HUES6 (cell line): ENCODE data around the gene TMEM164.

Experiments
- H3K27ac ChIP-seq: 2 replicates; pipeline ENCODE4 v1.7.0; 2013; ENCODE audit warnings: low read depth, mild to moderate bottlenecking, low read length, inconsistent platforms
- H3K27me3 ChIP-seq: 2 replicates; pipeline ENCODE4 v1.6.1; 2013; ENCODE audit warnings: low read length; ENCODE audit not compliant: control insufficient read depth, insufficient read depth
- H3K36me3 ChIP-seq: 2 replicates; pipeline ENCODE4 v1.6.1; 2013; ENCODE audit warnings: low read length; ENCODE audit not compliant: control insufficient read depth, insufficient read depth
- H3K4me1 ChIP-seq: 2 replicates; pipeline ENCODE4 v1.6.1; 2013; ENCODE audit warnings: low read length; ENCODE audit not compliant: control insufficient read depth, insufficient read depth
- H3K4me3 ChIP-seq: 2 replicates; pipeline ENCODE4 v1.5.1; 2013; ENCODE audit warnings: low read depth, low read length
- H3K9ac ChIP-seq: one replicate; pipeline ENCODE4 v1.6.1; 2013; ENCODE audit warnings: mild to moderate bottlenecking, low read length
- H3K9me3 ChIP-seq: 2 replicates; pipeline ENCODE4 v1.6.1; 2013; ENCODE audit warnings: low read depth, low read length; ENCODE audit not compliant: control insufficient read depth, insufficient read depth

The TMEM164 gene

GRCh38 chrX:110051559-110051958, 48.6 kb downstream of the TMEM164 start:
- Histone ChIP-seq H3K27me3 (peaks cover 2% of the 10 kb centered on the region; the same call in 1 of the 2 replicates), H3K4me3 (no peak overlapping the region), H3K9ac (no peak overlapping the region), H3K4me1 (peaks cover 5% of the 10 kb centered on the region; the same call in 1 of the 2 replicates), H3K9me3 (no peaks in the 10 kb centered on the region), H3K27ac (no peak overlapping the region), H3K36me3 (no peaks in the 10 kb centered on the region)

DNA sequence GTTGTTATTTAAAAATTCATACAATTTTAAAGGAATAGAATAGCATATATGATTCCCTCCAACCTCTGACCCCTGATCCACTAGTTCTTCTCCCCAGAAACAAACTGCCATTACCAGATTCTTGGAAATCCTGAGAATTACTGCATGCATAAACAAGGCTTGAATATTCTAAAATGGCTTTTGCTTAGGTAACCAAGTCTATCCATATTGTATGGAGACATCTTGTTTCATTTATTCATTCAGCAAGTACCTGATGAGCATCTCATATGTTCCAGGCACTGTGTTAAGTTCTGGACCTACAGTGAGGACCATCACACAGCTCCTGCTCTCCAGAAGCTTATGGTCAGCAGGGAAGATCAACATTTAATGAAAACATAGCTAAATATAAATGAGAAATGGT, 49.4 kb downstream of the TMEM164 start:
- H3K36me3 ChIP-seq: no peaks in the 10 kb centered on the region
- peaks cover 5% of the 10 kb centered on the region; the same call in 1 of the 2 replicates for H3K4me1 ChIP-seq
- no peak overlapping the region for H3K4me3 ChIP-seq
- peaks cover 2% of the 10 kb centered on the region; the same call in 1 of the 2 replicates for H3K27me3 ChIP-seq
- H3K9ac ChIP-seq: no peak overlapping the region
- H3K9me3 ChIP-seq: no peaks in the 10 kb centered on the region
- no peak overlapping the region for H3K27ac ChIP-seq

- no peaks in the 10 kb centered on the region for H3K9me3 ChIP-seq
- no peak overlapping the region for H3K27ac ChIP-seq
- no peak overlapping the region for H3K4me3 ChIP-seq
- no peak overlapping the region for H3K9ac ChIP-seq
- no peaks in the 10 kb centered on the region for H3K36me3 ChIP-seq
- H3K4me1 ChIP-seq: peaks cover 5% of the 10 kb centered on the region; the same call in 1 of the 2 replicates
- H3K27me3 ChIP-seq: peaks cover 2% of the 10 kb centered on the region; the same call in 1 of the 2 replicates
Measured at GRCh38 chrX:110053453-110053852, 50.5 kb downstream of the TMEM164 start.

GRCh38 chrX:110055616-110056015, 52.7 kb downstream of the TMEM164 start:
- Histone ChIP-seq H3K4me1 (peaks cover 2% of the 10 kb centered on the region; the same call in 1 of the 2 replicates), H3K36me3 (no peaks in the 10 kb centered on the region), H3K9ac (no peak overlapping the region), H3K9me3 (no peaks in the 10 kb centered on the region), H3K4me3 (no peak overlapping the region), H3K27me3 (no peaks in the 10 kb centered on the region; the same call in 1 of the 2 replicates), H3K27ac (no peak overlapping the region)

GRCh38 chrX:110056419-110056818, 53.5 kb downstream of the TMEM164 start:
- H3K9me3 ChIP-seq: no peaks in the 10 kb centered on the region
- no peak overlapping the region for H3K9ac ChIP-seq
- no peaks in the 10 kb centered on the region for H3K36me3 ChIP-seq
- no peaks in the 10 kb centered on the region for H3K27me3 ChIP-seq
- H3K4me3 ChIP-seq: no peak overlapping the region
- no peaks in the 10 kb centered on the region for H3K4me1 ChIP-seq
- H3K27ac ChIP-seq: no peak overlapping the region

GRCh38 chrX:110059410-110059809, 56.5 kb downstream of the TMEM164 start:
- no peaks in the 10 kb centered on the region; the same call in 1 of the 2 replicates for H3K27me3 ChIP-seq
- no peaks in the 10 kb centered on the region for H3K36me3 ChIP-seq
- H3K27ac ChIP-seq: no peak overlapping the region
- no peak overlapping the region for H3K4me3 ChIP-seq
- H3K9me3 ChIP-seq: no peaks in the 10 kb centered on the region
- H3K9ac ChIP-seq: no peak overlapping the region
- no peaks in the 10 kb centered on the region for H3K4me1 ChIP-seq

- H3K9me3 ChIP-seq: no peaks in the 10 kb centered on the region
- no peaks in the 10 kb centered on the region; the same call in 1 of the 2 replicates for H3K27me3 ChIP-seq
- no peak overlapping the region for H3K9ac ChIP-seq
- H3K4me1 ChIP-seq: no peaks in the 10 kb centered on the region
- no peaks in the 10 kb centered on the region for H3K36me3 ChIP-seq
- H3K4me3 ChIP-seq: no peak overlapping the region
- no peak overlapping the region for H3K27ac ChIP-seq
Measured at GRCh38 chrX:110060317-110060716, 57.4 kb downstream of the TMEM164 start.

GRCh38 chrX:110060846-110061537, 58.1 kb downstream of the TMEM164 start:
- Histone ChIP-seq H3K9me3 (no peaks in the 10 kb centered on the region), H3K4me3 (no peak overlapping the region), H3K36me3 (no peaks in the 10 kb centered on the region), H3K9ac (no peak overlapping the region), H3K27ac (no peak overlapping the region), H3K4me1 (no peaks in the 10 kb centered on the region), H3K27me3 (no peaks in the 10 kb centered on the region; the same call in 1 of the 2 replicates)

- Histone ChIP-seq H3K27ac (no peak overlapping the region), H3K9ac (no peak overlapping the region), H3K36me3 (no peaks in the 10 kb centered on the region), H3K4me3 (no peak overlapping the region), H3K4me1 (no peaks in the 10 kb centered on the region), H3K27me3 (no peaks in the 10 kb centered on the region; the same call in 1 of the 2 replicates), H3K9me3 (no peaks in the 10 kb centered on the region)
Measured at GRCh38 chrX:110062919-110063318, 60.0 kb downstream of the TMEM164 start.

DNA sequence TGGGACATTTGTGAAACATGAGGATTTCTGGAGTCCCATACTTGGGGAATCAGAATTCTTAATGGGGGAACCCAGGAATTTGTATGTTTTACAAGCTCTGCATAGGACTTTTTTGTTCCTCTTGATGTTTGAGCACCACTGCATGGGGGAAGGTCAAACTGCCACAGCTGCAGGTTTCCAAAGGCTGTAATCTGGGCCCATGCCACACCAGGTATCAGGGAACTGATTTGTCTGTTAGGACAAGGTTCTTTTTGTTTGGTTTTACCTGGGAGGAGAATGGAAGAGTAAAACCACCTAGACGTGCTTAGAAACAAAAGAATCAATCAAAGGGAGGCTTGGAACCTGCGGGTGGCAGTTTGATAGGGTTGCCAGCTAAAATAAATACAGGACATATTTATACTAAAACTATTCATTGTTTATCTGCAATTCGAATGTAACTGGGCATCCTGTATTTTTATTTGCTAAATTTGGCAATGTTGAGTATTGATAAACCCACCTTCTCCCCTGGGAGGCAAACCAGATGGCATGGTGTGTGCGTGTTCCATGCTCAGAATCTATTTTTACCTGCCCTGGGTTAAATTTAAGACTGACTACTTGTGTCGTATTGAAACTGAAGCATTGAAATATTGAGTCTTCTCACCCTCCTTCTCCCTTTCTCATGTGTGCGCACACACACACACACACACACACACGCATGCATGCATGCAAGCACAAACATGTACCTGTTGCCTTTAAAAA, 63.7 kb downstream of the TMEM164 start:
- H3K27ac ChIP-seq: no peak overlapping the region
- no peaks in the 10 kb centered on the region; the same call in 1 of the 2 replicates for H3K27me3 ChIP-seq
- H3K9ac ChIP-seq: no peak overlapping the region

GRCh38 chrX:110070970-110071369, 68.1 kb downstream of the TMEM164 start:
- no peaks in the 10 kb centered on the region; the same call in 1 of the 2 replicates for H3K27me3 ChIP-seq
- 0 out of 2 replicates have a peak, but pooled peaks cover 8% of the 10 kb centered on the region for H3K9me3 ChIP-seq
- no peak overlapping the region for H3K4me3 ChIP-seq
- H3K4me1 ChIP-seq: no peaks in the 10 kb centered on the region
- H3K27ac ChIP-seq: no peak overlapping the region
- no peaks in the 10 kb centered on the region for H3K36me3 ChIP-seq
- H3K9ac ChIP-seq: no peak overlapping the region

More for the DNA sequence above, 63.7 kb downstream of the TMEM164 start:
- Histone ChIP-seq H3K4me1 (no peaks in the 10 kb centered on the region), H3K36me3 (no peaks in the 10 kb centered on the region), H3K9me3 (no peaks in the 10 kb centered on the region), H3K4me3 (no peak overlapping the region)
